Liver (tissue), 9 donors: Measurements from ENCODE around the gene VAPA. TPM values are rescaled to one million over a fixed set of nuclear protein-coding genes. Genes with fewer than 3 reads are reported as not detected.

Experiments used
- DNase-seq: peaks from one replicate; pipeline ENCODE4 v3.0.0-alpha.2; 2017; ENCODE audit warnings: low spot score
- H3K27ac ChIP-seq, 2 donors: one replicate each; pipeline ENCODE4 v1.7.0; 2013; ENCODE audit warnings: inconsistent platforms in 2 of 2, low read length in 2 of 2, control low read depth in 1 of 2, low read depth in 1 of 2, mild to moderate bottlenecking in 1 of 2
- H3K27me3 ChIP-seq, 4 donors: one replicate each; pipeline versions ENCODE4 v1.6.1 to v1.7.0; 2013; ENCODE audit warnings: low read length in 3 of 4, inconsistent platforms in 1 of 4, mild to moderate bottlenecking in 1 of 4, moderate library complexity in 1 of 4; ENCODE audit not compliant: control insufficient read depth in 4 of 4, insufficient read depth in 4 of 4
- H3K36me3 ChIP-seq, 4 donors: one replicate each; pipeline versions ENCODE4 v1.6.1 to v1.7.0; 2013; ENCODE audit warnings: low read length in 3 of 4, mild to moderate bottlenecking in 3 of 4, low read depth in 1 of 4, moderate library complexity in 1 of 4; ENCODE audit not compliant: control insufficient read depth in 4 of 4, insufficient read depth in 3 of 4
- H3K4me1 ChIP-seq, 4 donors: one replicate each; pipeline versions ENCODE4 v1.6.1 to v1.7.0; 2013; ENCODE audit warnings: low read length in 3 of 4, mild to moderate bottlenecking in 3 of 4, moderate library complexity in 1 of 4; ENCODE audit not compliant: control insufficient read depth in 4 of 4, insufficient read depth in 4 of 4
- H3K4me3 ChIP-seq, 3 donors: one replicate each; pipeline versions ENCODE4 v1.6.1 to v1.7.0; 2013; ENCODE audit warnings: low read length in 3 of 3, control low read depth in 1 of 3, low read depth in 1 of 3, mild to moderate bottlenecking in 1 of 3
- H3K9ac ChIP-seq, 2 donors: one replicate each; pipeline ENCODE4 v1.7.0; 2013; ENCODE audit warnings: low read length in 2 of 2, mild to moderate bottlenecking in 2 of 2, moderate library complexity in 2 of 2, control low read depth in 1 of 2, low read depth in 1 of 2
- H3K9me3 ChIP-seq, 4 donors: one replicate each; pipeline versions ENCODE4 v1.6.1 to v1.7.0; 2013; ENCODE audit warnings: low read length in 3 of 4; ENCODE audit not compliant: control insufficient read depth in 4 of 4
- EGR1 ChIP-seq, 2 donors: IDR thresholded peaks; 2 replicates each; pipeline ENCODE4 v1.6.1; 2016 to 2018; ENCODE audit warnings: antibody characterized with exemption in 2 of 2, low read depth in 2 of 2
- FOXA1 ChIP-seq: IDR thresholded peaks from 2 replicates; pipeline ENCODE4 v1.6.1; 2016; ENCODE audit warnings: antibody characterized with exemption
- FOXA2 ChIP-seq: IDR thresholded peaks from 2 replicates; pipeline ENCODE4 v1.6.1; 2016; ENCODE audit warnings: antibody characterized with exemption
- GABPA ChIP-seq, 2 donors: IDR thresholded peaks in 1 of 2; conservative IDR thresholded peaks in 1 of 2; 2 replicates each; pipeline ENCODE4 v1.6.1; 2016; ENCODE audit warnings: antibody characterized with exemption in 2 of 2, mild to moderate bottlenecking in 1 of 2, moderate library complexity in 1 of 2
- HNF4A ChIP-seq, 2 donors: conservative IDR thresholded peaks; 2 replicates each; pipeline ENCODE4 v1.6.1; 2016; ENCODE audit warnings: antibody characterized with exemption in 2 of 2, mild to moderate bottlenecking in 2 of 2
- HNF4G ChIP-seq: IDR thresholded peaks from 2 replicates; pipeline ENCODE4 v1.6.1; 2016; ENCODE audit warnings: antibody characterized with exemption
- JUND ChIP-seq, 2 donors: IDR thresholded peaks; 2 replicates each; pipeline ENCODE4 v1.6.1; 2016; ENCODE audit warnings: antibody characterized with exemption in 2 of 2
- NR2F2 ChIP-seq: IDR thresholded peaks from 2 replicates; pipeline ENCODE4 v1.6.1; 2016; ENCODE audit warnings: antibody characterized with exemption
- RAD21 ChIP-seq, 2 donors: IDR thresholded peaks; 2 replicates each; pipeline ENCODE4 v1.6.1; 2016; ENCODE audit warnings: antibody characterized with exemption in 2 of 2, mild to moderate bottlenecking in 2 of 2
- RXRA ChIP-seq, 2 donors: IDR thresholded peaks; 2 replicates each; pipeline ENCODE4 v1.6.1; 2017 to 2018; ENCODE audit warnings: antibody characterized with exemption in 2 of 2, mild to moderate bottlenecking in 1 of 2
- SP1 ChIP-seq: IDR thresholded peaks from 2 replicates; pipeline ENCODE4 v1.6.1; 2018; ENCODE audit warnings: antibody characterized with exemption, mild to moderate bottlenecking
- TAF1 ChIP-seq: conservative IDR thresholded peaks from 2 replicates; pipeline ENCODE4 v1.6.1; 2016; ENCODE audit warnings: antibody characterized with exemption, mild to moderate bottlenecking
- YY1 ChIP-seq: IDR thresholded peaks from 2 replicates; pipeline ENCODE4 v1.6.1; 2016; ENCODE audit warnings: antibody characterized with exemption, mild to moderate bottlenecking
- WGBS: extraction: QIAGEN DNeasy Blood & Tissue Kit; methylation state at CpG from one replicate; pipeline ENCODE4 v1.1.7; 2013; 5-methylcytosine and 5-hydroxymethylcytosine counted together
- polyA plus RNA-seq, 2 donors: library from polyadenylated mRNA; stranded (reverse) in 1 of 2; unstranded in 1 of 2; fragments of 200-250 nt in 1 of 2; fragments of >200 nt in 1 of 2; fragmentation: Nextera tagmentation in 1 of 2; extraction: Ambion mirVana in 1 of 2; gene quantifications; one replicate each; pipeline versions ENCODE4 v1.2.1 to v1.2.3, GENCODE V29; 2013 to 2015
- total RNA-seq, 2 donors: library from RNA; depleted of rRNA; stranded (reverse); fragments of >200 nt; gene quantifications; one replicate each; pipeline ENCODE4 v1.2.3, GENCODE V29; 2014
- TF ChIP-seq, protein P1 (sequence below): IDR thresholded peaks from 2 replicates; pipeline ENCODE4 v1.6.1; 2016; ENCODE audit warnings: antibody characterized with exemption, mild to moderate bottlenecking
- TF ChIP-seq, protein P2 (sequence below): IDR thresholded peaks from 2 replicates; pipeline ENCODE4 v1.6.1; 2016; ENCODE audit warnings: antibody characterized with exemption
- TF ChIP-seq, protein P3 (sequence below): IDR thresholded peaks from 2 replicates; pipeline ENCODE4 v1.6.1; 2016; ENCODE audit warnings: antibody characterized with exemption
- TF ChIP-seq, protein P4 (sequence below): fragments of 150-350 bp; IDR thresholded peaks from 2 replicates; pipeline ENCODE4 v1.5.1; 2017; ENCODE audit warnings: improper control_type of control experiment, low read depth, low read length; ENCODE audit not compliant: missing input control
- donor health status: healthy.
- donor health status: healthy.
- donor health status: healthy.
- donor health status: healthy.
- donor health status: healthy.

VAPA gene
- total and polyA plus RNA-seq, 4 donors: 80.7 to 114 (median 91.0) TPM

DNA sequence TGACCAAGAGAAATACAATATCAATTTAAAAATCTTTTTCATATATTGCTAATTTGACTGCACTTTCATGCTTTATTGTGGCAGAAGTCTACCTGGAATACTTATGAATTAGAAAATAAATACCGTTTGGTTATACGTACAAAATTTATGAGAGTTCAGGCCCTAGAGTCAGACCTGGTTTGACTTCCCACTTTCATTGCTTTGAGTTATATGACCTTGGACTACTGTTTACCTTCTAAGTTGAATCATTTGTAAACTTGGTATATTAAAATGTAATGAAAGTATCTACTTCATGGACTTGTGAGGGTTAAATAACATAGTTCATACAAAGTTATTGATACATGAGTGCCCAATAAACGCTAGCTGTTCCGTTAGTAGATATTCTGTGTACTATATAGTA, 12.0 kb downstream of the VAPA start (continued):
- TF ChIP-seq, protein P1, sequence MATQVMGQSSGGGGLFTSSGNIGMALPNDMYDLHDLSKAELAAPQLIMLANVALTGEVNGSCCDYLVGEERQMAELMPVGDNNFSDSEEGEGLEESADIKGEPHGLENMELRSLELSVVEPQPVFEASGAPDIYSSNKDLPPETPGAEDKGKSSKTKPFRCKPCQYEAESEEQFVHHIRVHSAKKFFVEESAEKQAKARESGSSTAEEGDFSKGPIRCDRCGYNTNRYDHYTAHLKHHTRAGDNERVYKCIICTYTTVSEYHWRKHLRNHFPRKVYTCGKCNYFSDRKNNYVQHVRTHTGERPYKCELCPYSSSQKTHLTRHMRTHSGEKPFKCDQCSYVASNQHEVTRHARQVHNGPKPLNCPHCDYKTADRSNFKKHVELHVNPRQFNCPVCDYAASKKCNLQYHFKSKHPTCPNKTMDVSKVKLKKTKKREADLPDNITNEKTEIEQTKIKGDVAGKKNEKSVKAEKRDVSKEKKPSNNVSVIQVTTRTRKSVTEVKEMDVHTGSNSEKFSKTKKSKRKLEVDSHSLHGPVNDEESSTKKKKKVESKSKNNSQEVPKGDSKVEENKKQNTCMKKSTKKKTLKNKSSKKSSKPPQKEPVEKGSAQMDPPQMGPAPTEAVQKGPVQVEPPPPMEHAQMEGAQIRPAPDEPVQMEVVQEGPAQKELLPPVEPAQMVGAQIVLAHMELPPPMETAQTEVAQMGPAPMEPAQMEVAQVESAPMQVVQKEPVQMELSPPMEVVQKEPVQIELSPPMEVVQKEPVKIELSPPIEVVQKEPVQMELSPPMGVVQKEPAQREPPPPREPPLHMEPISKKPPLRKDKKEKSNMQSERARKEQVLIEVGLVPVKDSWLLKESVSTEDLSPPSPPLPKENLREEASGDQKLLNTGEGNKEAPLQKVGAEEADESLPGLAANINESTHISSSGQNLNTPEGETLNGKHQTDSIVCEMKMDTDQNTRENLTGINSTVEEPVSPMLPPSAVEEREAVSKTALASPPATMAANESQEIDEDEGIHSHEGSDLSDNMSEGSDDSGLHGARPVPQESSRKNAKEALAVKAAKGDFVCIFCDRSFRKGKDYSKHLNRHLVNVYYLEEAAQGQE: no peak
- TF ChIP-seq SP1 (no peak), HNF4G (no peak), NR2F2 (no peak), YY1 (no peak)

DNA sequence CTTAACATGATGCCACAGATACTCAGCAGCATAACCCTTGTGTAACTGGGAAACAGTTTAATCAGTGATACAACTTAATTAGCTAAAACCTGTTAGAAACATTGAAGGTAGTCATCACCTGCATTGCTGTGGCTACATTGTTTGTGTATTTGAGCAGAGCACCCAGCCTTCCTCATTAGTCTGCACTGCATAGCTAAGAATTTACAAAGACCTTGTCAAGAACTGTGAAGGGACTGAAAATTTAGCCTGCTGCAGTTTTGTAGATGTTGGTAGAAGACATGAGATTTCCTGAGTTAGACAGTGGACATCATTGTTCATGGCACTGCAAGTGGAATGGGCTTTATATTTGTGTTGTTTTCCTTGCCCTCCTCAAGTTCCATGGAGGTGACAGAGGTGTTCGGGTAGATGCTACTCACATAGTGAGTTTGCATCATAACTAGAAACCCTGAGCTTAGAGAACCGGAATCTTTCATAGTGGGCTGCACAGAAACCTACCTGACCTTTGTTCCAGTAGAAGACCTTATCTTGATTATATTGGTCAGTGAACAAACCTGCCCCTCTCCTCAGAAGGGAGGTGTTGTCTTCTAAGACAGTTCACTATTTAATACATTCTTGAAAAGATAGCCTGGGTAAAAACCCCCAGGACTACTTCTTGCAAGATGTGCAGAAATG, 12.5 kb downstream of the VAPA start:
- DNase-seq: no peak
- Histone ChIP-seq H3K36me3 (no peaks in the 10 kb centered on the region), H3K27ac (no peak overlapping the region), H3K9me3 (no peaks in the 10 kb centered on the region), H3K27me3 (no peaks in the 10 kb centered on the region), H3K4me3 (no peak overlapping the region), H3K9ac (no peak overlapping the region), H3K4me1 (peaks cover 2 to 15% (median 9%) of the 10 kb centered on the region in 4 donors)
- whole genome bisulfite sequencing: 77% methylated on average over 2 of the region's 2 CpGs
- TF ChIP-seq, protein P1: no peak
- TF ChIP-seq SP1 (no peak), NR2F2 (no peak), TAF1 (no peak), FOXA1 (no peak), HNF4G (no peak), RXRA (IDR thresholded peaks at IDR 0.05) (no peak), YY1 (no peak)
- TF ChIP-seq, protein P2, sequence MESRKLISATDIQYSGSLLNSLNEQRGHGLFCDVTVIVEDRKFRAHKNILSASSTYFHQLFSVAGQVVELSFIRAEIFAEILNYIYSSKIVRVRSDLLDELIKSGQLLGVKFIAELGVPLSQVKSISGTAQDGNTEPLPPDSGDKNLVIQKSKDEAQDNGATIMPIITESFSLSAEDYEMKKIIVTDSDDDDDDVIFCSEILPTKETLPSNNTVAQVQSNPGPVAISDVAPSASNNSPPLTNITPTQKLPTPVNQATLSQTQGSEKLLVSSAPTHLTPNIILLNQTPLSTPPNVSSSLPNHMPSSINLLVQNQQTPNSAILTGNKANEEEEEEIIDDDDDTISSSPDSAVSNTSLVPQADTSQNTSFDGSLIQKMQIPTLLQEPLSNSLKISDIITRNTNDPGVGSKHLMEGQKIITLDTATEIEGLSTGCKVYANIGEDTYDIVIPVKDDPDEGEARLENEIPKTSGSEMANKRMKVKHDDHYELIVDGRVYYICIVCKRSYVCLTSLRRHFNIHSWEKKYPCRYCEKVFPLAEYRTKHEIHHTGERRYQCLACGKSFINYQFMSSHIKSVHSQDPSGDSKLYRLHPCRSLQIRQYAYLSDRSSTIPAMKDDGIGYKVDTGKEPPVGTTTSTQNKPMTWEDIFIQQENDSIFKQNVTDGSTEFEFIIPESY: no peak

DNA sequence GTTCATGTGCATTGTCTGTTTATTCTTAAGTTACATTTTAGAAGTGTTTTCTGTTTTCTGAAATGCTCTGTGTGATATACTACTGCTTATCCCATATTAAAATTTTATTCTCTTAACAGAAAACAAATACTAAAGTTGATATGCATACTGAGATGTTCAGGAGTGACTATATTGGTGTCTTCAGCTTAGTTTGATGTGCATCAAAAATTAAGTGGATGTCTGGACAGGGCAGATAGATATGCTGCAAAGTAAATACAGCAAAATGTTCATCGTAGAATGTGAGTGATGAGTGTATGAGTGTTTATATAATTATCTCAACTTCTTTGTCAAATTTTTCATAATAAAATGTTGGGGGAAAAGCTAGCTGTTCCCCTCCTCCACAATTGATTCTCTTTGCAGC, 13.2 kb downstream of the VAPA start:
- Histone ChIP-seq H3K27ac (no peak overlapping the region), H3K4me1 (peaks cover 2 to 15% (median 9%) of the 10 kb centered on the region in 4 donors), H3K4me3 (no peak overlapping the region), H3K27me3 (no peaks in the 10 kb centered on the region), H3K36me3 (no peaks in the 10 kb centered on the region), H3K9me3 (no peaks in the 10 kb centered on the region), H3K9ac (no peak overlapping the region)
- 68% methylated on average over 1 of the region's 1 CpG for WGBS
- DNase-seq: no peak
- no peak for TF ChIP-seq NR2F2
- TF ChIP-seq FOXA1: no peak
- TF ChIP-seq, protein P3, sequence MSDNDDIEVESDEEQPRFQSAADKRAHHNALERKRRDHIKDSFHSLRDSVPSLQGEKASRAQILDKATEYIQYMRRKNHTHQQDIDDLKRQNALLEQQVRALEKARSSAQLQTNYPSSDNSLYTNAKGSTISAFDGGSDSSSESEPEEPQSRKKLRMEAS: no peak
- no peak for TF ChIP-seq HNF4G
- TF ChIP-seq, protein P2: no peak
- TF ChIP-seq RAD21 (IDR thresholded peaks at IDR 0.05): no peak
- TF ChIP-seq HNF4A (conservative IDR thresholded peaks at IDR 0.05): no peak
- no peak for TF ChIP-seq JUND (IDR thresholded peaks at IDR 0.05)
- no peak for TF ChIP-seq EGR1 (IDR thresholded peaks at IDR 0.05; ENCODE audit: low read depth in 2 of 2)
- TF ChIP-seq, protein P4, sequence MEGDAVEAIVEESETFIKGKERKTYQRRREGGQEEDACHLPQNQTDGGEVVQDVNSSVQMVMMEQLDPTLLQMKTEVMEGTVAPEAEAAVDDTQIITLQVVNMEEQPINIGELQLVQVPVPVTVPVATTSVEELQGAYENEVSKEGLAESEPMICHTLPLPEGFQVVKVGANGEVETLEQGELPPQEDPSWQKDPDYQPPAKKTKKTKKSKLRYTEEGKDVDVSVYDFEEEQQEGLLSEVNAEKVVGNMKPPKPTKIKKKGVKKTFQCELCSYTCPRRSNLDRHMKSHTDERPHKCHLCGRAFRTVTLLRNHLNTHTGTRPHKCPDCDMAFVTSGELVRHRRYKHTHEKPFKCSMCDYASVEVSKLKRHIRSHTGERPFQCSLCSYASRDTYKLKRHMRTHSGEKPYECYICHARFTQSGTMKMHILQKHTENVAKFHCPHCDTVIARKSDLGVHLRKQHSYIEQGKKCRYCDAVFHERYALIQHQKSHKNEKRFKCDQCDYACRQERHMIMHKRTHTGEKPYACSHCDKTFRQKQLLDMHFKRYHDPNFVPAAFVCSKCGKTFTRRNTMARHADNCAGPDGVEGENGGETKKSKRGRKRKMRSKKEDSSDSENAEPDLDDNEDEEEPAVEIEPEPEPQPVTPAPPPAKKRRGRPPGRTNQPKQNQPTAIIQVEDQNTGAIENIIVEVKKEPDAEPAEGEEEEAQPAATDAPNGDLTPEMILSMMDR: no peak
- TF ChIP-seq RXRA (IDR thresholded peaks at IDR 0.05): no peak
- no peak for TF ChIP-seq FOXA2
- no peak for TF ChIP-seq GABPA (IDR thresholded peaks at IDR 0.05 in 1 of 2, conservative IDR thresholded peaks at IDR 0.05 in 1 of 2)
